Breast epithelium (tissue), 4 donors: Measurements from ENCODE around the gene ARHGDIG. TPM values are rescaled to one million over a fixed set of nuclear protein-coding genes. Genes with fewer than 3 reads are reported as not detected.

Experiments used
- DNase-seq, 2 donors: peaks; one replicate each; pipeline ENCODE4 v3.0.0-alpha.2; 2019; ENCODE audit warnings: low spot score in 2 of 2
- H3K27ac ChIP-seq, 2 donors: fragments of 200-600 bp; sonication (generic) in 1 of 2; one replicate each; pipeline ENCODE4 v1.5.1; 2016 to 2019; ENCODE audit warnings: mild to moderate bottlenecking in 1 of 2
- H3K27me3 ChIP-seq, 2 donors: fragments of 200-600 bp; sonication (generic) in 1 of 2; one replicate each; pipeline versions ENCODE4 v1.5.1 to v1.6.0; 2017 to 2019; ENCODE audit warnings: control low read depth in 1 of 2, mild to moderate bottlenecking in 1 of 2
- H3K36me3 ChIP-seq: fragments of 200-600 bp; one replicate; pipeline ENCODE4 v1.5.1; 2019
- H3K4me1 ChIP-seq, 2 donors: fragments of 200-600 bp; sonication (generic); one replicate each; pipeline ENCODE4 v1.5.1; 2016 to 2019; ENCODE audit warnings: control low read depth in 1 of 2
- H3K4me3 ChIP-seq, 3 donors: fragments of 200-600 bp; sonication (generic); 1 replicate in 2 of 3; 2 replicates in 1 of 3; pipeline ENCODE4 v1.5.1; 2016 to 2019; ENCODE audit warnings: mild to moderate bottlenecking in 3 of 3, moderate library complexity in 2 of 3
- H3K9me3 ChIP-seq, 2 donors: fragments of 200-600 bp; sonication (generic) in 1 of 2; one replicate each; pipeline ENCODE4 v1.5.1; 2016 to 2019; ENCODE audit warnings: control low read depth in 1 of 2
- POLR2A ChIP-seq: fragments of 450-650 bp; IDR thresholded peaks from one replicate; pipeline ENCODE4 v1.6.1; 2016; ENCODE audit warnings: antibody characterized with exemption, mild to moderate bottlenecking, moderate library complexity
- POLR2AphosphoS5 ChIP-seq, 3 donors: sonication (generic); formaldehyde crosslinking; IDR thresholded peaks; one replicate each; pipeline ENCODE4 v1.6.1; 2017; ENCODE audit warnings: antibody characterized with exemption in 3 of 3
- intact Hi-C: fragments of 100-400 bp; cut with DNase I; formaldehyde crosslinking; loops from one replicate; pipeline ENCODE4 v1.15.1; 2023; ENCODE audit warnings: low total_unique reads
- total RNA-seq, 3 donors: library from RNA; depleted of rRNA; stranded (reverse); fragments of >200 nt; gene quantifications; one replicate each; pipeline ENCODE4 v1.1.0, GENCODE V29; 2016
- TF ChIP-seq, protein P1 (sequence below), 3 donors: fragments of 450-650 bp; IDR thresholded peaks; one replicate each; pipeline ENCODE4 v1.5.1; 2016 to 2017; ENCODE audit warnings: antibody characterized with exemption in 3 of 3, mild to moderate bottlenecking in 3 of 3, moderate library complexity in 3 of 3

Gene ARHGDIG
- total RNA-seq, 3 donors from 2014 or later: 0.80 to 2.3 (median 1.6) TPM

DNA sequence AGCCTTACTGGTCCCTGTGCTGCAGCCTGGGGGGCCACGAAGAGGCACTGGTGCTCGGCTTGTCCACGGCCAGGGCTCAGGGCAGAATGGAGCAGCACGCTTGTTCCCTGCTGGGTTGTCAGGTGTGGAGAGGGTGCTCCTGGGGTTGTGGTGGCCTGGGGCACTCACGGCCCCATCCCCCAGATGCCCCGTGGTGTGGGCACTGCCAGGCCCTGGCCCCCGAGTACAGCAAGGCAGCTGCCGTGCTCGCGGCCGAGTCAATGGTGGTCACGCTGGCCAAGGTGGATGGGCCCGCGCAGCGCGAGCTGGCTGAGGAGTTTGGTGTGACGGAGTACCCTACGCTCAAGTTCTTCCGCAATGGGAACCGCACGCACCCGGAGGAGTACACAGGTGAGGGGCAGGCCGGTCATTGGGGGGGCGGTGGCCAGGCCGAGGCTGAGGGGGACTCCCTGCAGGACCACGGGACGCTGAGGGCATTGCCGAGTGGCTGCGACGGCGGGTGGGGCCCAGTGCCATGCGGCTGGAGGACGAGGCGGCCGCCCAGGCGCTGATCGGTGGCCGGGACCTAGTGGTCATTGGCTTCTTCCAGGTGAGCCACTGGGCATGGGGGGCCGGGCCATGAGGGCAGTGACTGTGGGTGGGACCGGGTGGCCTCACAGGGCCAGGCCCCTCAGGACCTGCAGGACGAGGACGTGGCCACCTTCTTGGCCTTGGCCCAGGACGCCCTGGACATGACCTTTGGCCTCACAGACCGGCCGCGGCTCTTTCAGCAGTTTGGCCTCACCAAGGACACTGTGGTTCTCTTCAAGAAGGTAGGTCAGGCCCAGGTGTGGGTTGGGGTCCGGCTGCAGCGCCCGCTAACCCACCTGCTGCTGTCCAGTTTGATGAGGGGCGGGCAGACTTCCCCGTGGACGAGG lies 4.1 kb downstream of the ARHGDIG start:
- H3K4me1 ChIP-seq: peaks cover 6 to 7% of the 10 kb centered on the region in 2 donors
- no peaks in the 10 kb centered on the region for H3K36me3 ChIP-seq
- H3K27me3 ChIP-seq: peaks cover 7 to 35% of the 10 kb centered on the region in 2 donors
- no peak overlapping the region for H3K4me3 ChIP-seq
- TF ChIP-seq, protein P1, sequence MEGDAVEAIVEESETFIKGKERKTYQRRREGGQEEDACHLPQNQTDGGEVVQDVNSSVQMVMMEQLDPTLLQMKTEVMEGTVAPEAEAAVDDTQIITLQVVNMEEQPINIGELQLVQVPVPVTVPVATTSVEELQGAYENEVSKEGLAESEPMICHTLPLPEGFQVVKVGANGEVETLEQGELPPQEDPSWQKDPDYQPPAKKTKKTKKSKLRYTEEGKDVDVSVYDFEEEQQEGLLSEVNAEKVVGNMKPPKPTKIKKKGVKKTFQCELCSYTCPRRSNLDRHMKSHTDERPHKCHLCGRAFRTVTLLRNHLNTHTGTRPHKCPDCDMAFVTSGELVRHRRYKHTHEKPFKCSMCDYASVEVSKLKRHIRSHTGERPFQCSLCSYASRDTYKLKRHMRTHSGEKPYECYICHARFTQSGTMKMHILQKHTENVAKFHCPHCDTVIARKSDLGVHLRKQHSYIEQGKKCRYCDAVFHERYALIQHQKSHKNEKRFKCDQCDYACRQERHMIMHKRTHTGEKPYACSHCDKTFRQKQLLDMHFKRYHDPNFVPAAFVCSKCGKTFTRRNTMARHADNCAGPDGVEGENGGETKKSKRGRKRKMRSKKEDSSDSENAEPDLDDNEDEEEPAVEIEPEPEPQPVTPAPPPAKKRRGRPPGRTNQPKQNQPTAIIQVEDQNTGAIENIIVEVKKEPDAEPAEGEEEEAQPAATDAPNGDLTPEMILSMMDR (IDR thresholded peaks at IDR 0.05): no peak
- TF ChIP-seq POLR2A (no peak), POLR2AphosphoS5 (IDR thresholded peaks at IDR 0.05) (no peak)
- H3K27ac ChIP-seq: no peak overlapping the region
- intact Hi-C loops: no loop called here
- no peaks in the 10 kb centered on the region for H3K9me3 ChIP-seq
- no peak for DNase-seq

DNA sequence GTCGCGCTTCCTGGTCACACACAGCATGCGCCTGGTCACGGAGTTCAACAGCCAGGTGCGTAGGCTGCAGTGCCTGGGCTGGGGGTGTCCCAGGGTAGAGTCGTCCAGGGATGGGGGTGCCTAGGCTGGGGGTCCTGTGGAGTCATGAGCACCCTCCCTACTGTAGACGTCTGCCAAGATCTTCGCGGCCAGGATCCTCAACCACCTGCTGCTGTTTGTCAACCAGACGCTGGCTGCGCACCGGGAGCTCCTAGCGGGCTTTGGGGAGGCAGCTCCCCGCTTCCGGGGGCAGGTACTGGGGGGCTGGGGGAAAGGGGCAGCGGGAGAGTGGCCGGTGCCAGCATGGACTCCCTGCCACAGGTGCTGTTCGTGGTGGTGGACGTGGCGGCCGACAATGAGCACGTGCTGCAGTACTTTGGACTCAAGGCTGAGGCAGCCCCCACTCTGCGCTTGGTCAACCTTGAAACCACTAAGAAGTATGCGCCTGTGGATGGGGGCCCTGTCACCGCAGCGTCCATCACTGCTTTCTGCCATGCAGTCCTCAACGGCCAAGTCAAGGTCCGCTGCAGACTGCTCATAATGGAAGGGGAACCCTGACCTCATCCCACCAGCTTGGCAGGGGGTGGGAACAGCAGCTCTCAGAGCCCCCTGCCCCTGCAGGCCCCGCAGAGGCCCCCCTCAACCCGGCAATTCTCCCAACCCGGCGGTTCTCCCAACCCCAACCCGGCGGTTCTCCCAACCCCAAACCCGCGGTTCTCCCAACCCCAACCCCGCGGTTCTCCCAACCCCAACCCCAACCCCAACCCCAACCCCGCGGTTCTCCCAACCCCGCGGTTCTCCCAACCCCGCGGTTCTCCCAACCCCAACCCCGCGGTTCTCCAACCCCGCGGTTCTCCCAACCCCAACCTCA lies 5.0 kb downstream of the ARHGDIG start:
- Histone ChIP-seq H3K4me3 (no peak overlapping the region), H3K27ac (no peak overlapping the region), H3K36me3 (no peaks in the 10 kb centered on the region), H3K27me3 (peaks cover 7 to 29% of the 10 kb centered on the region in 2 donors), H3K9me3 (no peaks in the 10 kb centered on the region), H3K4me1 (peaks cover 6 to 7% of the 10 kb centered on the region in 2 donors)
- intact Hi-C loops: no loop called here
- no peak for DNase-seq
- TF ChIP-seq, protein P1 (IDR thresholded peaks at IDR 0.05): no peak
- TF ChIP-seq POLR2AphosphoS5 (IDR thresholded peaks at IDR 0.05): no peak
- no peak for TF ChIP-seq POLR2A

DNA sequence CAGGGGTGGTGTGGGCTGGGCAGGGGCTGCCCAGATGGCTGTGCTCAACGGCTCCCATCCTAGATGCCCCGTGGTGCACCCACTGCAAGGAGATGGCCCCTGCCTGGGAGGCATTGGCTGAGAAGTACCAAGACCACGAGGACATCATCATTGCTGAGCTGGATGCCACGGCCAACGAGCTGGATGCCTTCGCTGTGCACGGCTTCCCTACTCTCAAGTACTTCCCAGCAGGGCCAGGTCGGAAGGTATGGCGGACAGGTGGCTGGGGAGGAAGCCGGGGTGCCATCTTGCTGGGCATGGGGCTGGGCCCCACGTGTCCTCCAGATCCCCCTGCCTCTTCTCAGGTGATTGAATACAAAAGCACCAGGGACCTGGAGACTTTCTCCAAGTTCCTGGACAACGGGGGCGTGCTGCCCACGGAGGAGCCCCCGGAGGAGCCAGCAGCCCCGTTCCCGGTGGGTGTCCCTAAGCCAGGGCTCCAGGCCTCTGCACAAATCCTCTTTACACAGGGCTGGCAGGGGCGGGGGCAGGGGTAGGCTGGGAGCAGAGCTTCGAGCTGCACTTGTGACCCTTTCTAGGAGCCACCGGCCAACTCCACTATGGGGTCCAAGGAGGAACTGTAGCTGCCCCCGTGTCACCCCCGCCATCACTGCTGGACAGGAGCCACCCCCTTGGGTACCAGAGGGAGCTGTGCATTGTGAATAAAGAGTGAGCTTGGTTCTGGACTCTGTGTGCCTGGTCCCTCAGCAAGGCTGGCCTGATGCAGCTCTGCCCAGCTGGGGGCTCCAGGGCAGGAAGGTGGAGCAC lies 6.3 kb downstream of the ARHGDIG start:
- H3K4me1 ChIP-seq: no peaks in the 10 kb centered on the region
- no peak overlapping the region for H3K4me3 ChIP-seq
- TF ChIP-seq POLR2A (no peak), POLR2AphosphoS5 (IDR thresholded peaks at IDR 0.05) (no peak)
- TF ChIP-seq, protein P1 (IDR thresholded peaks at IDR 0.05): no peak
- intact Hi-C loops: no loop called here
- DNase-seq: no peak
- H3K27ac ChIP-seq: no peak overlapping the region
- peaks cover 7% of the 10 kb centered on the region for H3K36me3 ChIP-seq
- no peaks in the 10 kb centered on the region for H3K9me3 ChIP-seq
- peaks cover 0 to 18% of the 10 kb centered on the region in 2 donors for H3K27me3 ChIP-seq

DNA sequence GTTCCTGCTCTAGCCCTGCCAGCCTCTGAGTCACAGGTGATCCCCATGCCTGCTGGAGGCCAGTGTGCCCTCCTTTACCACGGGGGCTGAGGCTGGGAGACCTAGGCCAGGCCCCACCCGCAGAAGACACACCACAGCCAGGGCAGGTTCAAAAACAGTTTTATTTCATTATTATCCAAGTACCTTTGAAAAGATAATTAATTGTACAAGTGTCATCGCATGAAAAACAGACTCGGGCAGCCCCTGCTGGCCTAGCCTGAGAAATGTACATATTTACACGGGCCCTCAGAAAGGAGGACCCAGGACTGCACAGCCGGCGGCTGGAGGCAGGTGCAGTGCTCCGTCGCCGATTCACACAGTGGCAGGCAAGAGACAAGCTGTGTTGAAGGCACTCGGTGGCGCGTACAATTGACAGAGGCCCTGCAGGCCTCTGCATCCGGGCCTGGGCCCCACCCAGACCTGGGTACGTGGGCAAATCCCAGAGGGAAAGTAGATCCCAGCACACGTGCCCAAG lies 7.0 kb downstream of the ARHGDIG start:
- intact Hi-C loops: no loop called here
- H3K4me3 ChIP-seq: no peak overlapping the region
- H3K4me1 ChIP-seq: no peaks in the 10 kb centered on the region
- H3K36me3 ChIP-seq: peaks cover 7% of the 10 kb centered on the region
- DNase-seq: no peak
- peaks cover 0 to 11% of the 10 kb centered on the region in 2 donors for H3K27me3 ChIP-seq
- H3K9me3 ChIP-seq: no peaks in the 10 kb centered on the region
- TF ChIP-seq POLR2AphosphoS5 (IDR thresholded peaks at IDR 0.05): no peak
- TF ChIP-seq, protein P1 (IDR thresholded peaks at IDR 0.05): no peak
- no peak for TF ChIP-seq POLR2A
- no peak overlapping the region for H3K27ac ChIP-seq
